ENCODE data around the gene TCEAL9. TPM values are rescaled to one million over a fixed set of nuclear protein-coding genes. Genes with fewer than 3 reads are reported as not detected.
"Not testable (repeated sequence)": the region's sequence is repeated elsewhere in the genome, so short reads cannot be mapped to it uniquely, and the experiment has no call there.

The TCEAL9 gene
- 105 and 114 TPM in 2 replicates for total RNA-seq (2014; rRNA removed; shearing (Covaris generic))

DNA sequence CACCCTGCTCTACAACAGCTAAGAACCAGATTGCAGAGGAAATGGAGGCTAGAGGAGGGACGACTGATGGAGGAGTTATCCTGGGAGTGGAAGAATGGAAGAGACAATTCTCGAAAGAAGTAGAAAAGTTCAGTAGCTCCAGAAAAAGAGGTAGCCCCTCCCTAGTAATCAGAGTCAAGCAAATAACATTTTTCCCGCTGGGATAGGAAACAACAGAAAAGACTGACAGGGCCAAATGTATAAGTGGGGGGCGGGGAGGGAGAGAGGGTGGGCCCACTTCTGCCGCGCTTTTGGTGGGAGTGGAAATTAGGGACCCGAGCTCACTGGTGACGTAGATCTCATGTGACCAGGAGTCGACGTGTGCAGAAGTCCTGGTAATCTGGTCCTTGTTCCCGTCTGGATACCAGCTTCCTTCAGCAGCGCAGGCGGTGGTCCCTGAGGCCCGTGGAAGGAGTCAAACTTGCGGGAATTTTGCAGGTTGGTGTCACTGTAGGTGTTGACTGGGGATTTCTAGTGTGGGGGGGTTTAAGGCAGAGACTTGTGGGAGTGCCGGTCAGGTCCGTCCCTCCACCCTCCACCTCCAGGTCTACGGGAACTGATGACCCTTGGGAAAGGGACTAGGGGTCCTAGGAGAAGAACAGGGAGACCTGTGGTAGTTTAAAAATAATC is at the start of gene TCEAL9:
TCEAL9 (plus strand) TSS at position 377 of the 669 bp plus-strand sequence. CDS start 1,179 bp downstream, outside the sequence.
- peak; percentile 76 for DNase-seq (ENCODE audit: low read depth)

DNA sequence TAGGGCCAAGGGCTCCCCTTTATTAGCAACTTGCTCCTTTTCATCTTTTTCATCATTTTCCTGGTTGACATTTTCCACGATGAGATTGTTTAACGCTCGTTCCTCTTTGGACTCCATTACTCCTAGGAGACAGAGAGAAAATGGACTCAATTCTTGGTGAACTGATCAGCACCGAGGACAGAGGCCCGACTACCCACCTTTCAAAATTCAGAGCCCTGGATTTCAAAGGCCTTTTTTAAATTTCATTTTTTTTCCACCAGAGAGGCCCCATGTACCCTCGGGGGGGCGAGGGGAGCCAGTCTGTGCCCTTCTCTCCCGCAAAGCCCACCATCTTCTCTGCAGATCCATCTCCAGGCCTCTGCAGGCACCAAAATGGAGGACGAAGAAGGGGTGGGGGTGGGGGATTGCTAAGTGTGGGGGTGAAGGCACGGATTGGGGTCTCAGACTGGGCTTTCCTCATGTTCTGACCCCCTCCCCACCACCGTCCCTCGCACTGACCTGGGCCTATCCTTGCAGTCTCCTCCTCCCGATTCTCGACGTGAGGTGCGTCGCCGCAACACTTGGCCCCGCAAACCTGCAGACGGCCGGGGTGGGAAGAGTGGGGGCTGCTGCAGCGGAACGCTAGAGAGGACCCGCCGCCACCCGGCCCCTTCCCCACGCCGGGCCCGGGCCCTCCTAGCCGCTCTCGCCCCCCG is 46.3 kb upstream of the TCEAL9 start:
- no peak for DNase-seq (ENCODE audit: low read depth)

DNA sequence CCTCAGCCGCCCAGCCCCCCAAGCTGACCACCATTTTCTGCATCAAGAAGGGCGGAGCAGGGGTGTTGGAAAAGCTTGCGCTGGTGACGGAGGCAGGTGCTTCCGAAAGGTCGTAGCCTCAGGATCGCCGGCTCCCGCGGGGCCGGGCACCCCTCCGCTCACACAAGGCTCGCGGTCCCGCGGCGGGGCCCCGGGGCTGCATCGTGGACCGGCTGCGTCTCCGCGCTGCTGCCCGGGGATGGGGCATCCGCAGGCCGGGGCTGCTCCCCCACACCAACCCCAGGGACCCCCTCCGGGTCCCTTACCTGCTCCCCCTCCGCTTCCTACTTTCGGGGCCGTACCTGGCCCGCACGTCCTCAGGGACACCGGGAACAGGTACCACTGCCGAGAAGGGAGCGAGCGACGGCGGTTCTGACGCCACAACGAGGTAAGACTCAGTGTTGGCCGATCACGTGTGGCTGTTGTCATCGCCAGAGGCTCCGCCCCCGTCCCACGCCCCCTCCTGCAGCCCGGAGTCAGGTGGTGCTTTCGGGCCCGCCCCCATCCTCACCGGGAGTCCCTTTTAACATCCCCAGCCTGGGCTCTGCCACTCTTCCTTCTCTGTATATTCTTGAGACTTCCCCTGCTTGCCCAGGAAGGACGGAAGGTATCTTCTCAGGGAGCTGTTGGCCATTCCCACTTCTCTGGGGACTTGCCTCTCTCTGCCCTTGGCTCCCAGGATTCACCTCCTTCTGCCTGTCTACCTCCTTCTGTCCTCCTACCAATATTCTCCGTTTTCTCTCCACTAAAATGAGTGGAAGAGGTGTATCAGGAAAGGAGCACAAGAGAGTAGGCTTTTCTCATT is 45.5 kb upstream of the TCEAL9 start, which contains the start of gene BEX2:
BEX2 (minus strand) TSS at position 436 of the 844 bp plus-strand sequence. CDS start 1,014 bp downstream, outside the sequence.
- peak; percentile 2 for DNase-seq (ENCODE audit: low read depth)

GRCh38 chrX:103311399-103311780 is 44.9 kb upstream of the TCEAL9 start:
- DNase-seq (ENCODE audit: low read depth) = no peak

DNA sequence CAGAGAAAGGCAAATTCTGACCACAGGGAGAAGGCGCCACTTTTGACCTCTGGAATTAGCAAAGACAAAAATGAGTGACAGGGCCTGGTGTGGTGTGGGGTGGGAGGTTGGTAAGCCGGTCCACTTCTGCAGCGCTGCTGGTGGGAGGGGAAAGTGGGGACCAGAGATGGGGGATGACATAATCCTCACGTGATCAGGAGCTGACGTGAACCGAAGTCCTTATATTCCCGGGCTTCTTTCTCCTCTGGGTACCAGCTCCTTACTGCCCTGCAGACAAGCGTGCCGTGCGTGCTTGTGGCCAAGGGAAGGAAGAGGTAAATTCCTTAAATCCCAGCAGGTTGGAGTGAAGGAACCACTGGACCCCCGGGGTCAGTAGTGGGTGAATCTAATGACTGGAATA is 26.3 kb upstream of the TCEAL9 start, which contains the start of gene TCEAL7:
TCEAL7 (plus strand) TSS at position 249 of the 400 bp plus-strand sequence. CDS start 1,165 bp downstream, outside the sequence.
- no peak for DNase-seq (ENCODE audit: low read depth)

- DNase-seq (ENCODE audit: low read depth) = no peak
These were observed 25.5 kb upstream of the TCEAL9 start for GRCh38 chrX:103330681-103331288.

DNA sequence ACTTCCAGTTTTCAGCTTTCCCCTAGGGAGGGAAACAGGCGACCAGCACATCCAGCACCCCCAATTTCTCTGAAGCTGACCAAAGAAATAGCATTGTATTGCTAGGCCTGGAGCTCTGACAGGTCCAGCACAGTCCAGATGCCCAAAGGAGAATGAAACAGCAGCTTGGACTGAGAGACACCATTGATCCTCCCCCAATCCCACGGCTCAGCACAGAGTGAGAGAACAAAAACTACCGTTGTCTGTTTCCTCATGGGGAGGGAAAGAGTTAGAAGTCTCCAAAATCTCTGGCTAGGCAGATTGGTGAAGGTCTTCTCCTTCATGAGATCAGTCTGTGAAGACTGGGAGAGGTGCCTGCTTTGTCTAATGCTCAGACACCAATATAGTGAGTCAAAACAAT is 17.6 kb upstream of the TCEAL9 start:
- DNase-seq (ENCODE audit: low read depth) = no peak

DNA sequence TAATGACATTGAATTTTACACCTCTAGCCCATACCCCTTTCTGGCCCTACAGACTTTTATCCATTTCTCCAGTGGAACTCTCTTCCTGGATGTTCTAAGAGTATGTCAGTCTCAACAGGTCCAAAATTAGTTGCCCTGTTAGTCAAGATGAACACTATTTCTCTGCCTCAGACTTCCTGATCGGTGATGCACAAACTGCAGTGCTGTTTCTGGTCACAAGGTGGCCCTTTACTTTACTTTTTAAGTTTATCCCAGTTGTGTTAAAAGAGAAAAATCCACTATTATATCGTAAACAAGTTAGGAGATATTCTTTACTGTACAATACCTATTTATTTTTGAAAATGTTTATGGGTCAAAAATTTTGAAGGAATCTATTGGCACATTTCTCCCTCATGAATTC is 13.2 kb upstream of the TCEAL9 start:
- DNase-seq (ENCODE audit: low read depth) = peak; percentile 22

DNA sequence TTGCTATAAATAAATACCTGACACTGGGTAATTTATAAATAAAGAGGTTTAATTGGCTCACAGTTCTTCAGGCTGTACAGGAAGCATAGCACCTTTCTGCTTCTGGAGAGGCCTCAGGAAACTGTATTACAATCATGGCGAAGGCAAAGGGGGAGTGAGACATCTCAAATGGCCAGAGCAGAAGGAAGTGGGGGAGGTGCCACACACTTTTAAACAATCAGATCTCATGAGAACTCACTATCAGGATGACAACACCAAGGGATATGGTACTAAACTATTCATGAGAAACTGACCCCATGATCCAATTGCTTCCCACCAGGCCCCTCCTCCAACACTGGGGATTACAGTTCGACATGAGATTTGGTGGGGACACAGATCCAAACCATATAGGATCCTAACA is 11.7 kb upstream of the TCEAL9 start:
- DNase-seq (ENCODE audit: low read depth) = no peak

DNA sequence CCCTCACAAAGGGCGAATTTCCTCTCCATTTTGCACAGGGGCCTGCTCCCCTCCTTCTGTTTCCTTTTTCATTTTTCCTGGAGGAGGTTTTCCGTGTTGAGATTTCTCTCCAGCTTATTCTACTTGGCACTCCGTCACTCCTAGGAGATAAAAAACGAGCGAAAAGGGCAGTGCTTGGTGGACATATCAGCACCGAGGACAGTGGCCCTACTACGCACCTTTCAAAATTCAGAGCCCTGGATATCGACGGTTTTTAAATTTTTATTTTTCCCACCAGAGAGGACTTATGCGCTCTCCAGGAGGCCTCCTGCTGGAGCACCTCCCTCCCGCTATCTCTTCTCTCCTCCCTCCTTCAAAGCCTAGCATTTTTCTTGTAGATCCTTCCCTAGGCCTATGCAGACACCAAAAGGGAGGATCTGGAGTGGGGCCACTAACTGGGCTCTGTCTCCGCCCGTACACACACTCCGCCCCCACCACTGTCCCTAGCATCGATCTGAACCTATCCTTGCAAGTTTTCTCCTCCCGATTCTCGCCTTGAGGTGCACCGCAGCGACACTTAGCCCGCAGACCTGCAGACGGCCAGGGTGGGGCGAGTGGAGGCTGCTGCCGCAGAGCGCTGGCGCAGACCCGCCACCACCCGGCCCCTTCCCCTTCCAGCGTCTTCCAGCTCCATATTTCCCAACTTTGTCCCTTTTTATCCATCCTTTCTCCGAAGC is 8.5 kb upstream of the TCEAL9 start:
- no peak for DNase-seq (ENCODE audit: low read depth)

DNA sequence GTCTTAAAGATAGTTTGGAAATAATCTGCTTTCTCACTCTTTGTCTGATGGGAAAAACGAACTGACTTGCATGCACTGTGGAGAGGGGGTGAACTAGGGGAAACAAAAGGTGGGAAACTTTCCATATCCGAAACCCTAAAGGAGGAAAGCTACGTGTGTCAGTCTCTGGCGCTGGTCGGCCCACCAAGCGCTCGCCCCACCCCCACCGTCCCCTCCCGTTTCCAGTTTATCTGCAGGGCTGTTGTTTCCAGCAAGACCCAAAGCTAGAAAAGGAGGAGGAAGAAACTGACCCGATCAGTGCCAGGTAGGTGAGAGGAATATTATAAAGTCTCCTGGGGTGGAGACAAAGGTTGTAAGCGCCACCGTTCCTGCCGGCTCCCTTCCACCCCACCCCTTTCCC is 552 bp downstream of the TCEAL9 start:
- no peak for DNase-seq (ENCODE audit: low read depth)

- DNase-seq (ENCODE audit: low read depth) = no peak
These were observed 1.6 kb downstream of the TCEAL9 start for GRCh38 chrX:103357871-103358270.

GRCh38 chrX:103359605-103360004 is 3.3 kb downstream of the TCEAL9 start:
- not testable (repeated sequence) for DNase-seq (ENCODE audit: low read depth)

DNA sequence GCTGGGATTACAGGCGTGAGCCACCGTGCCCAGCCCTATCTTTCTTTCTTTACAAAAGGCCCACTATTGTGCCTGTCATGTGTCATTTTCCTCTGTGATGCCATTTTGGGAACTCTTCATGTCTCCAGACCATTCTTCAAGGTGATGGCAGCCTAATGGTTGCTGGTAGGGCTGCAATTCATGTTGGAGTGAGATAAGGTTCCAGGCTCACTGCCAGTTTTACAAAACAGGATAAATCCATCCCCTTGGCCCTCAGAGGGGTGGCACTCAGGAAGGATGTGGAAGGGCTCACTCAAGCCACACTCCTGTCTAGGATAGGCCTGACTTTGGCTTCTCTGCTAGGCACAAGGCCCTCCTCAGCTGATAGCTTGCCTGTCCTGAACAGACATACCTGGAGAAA is 3.8 kb downstream of the TCEAL9 start:
- no peak for DNase-seq (ENCODE audit: low read depth)

GRCh38 chrX:103360916-103361315 is 4.6 kb downstream of the TCEAL9 start:
- DNase-seq (ENCODE audit: low read depth) = no peak

GRCh38 chrX:103361798-103362197 is 5.5 kb downstream of the TCEAL9 start:
- no peak for DNase-seq (ENCODE audit: low read depth)

DNA sequence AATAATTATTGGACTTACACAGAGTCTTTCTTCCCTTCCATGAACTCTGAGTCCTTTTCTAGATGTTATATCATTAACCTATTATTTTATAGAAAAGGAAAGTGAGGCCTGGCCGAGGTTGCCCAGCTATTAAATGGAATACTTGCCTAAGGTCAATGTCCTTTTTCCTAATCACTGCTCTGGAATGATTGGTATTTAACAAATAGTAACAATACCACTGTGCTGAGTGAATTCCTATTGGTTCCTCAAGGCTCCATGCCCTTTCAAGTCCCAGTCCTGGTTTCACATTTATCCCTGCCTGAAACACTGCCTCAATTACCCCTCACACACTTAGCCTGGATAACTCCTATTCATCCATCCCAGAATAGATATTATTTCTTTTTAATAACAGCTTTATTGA is 6.2 kb downstream of the TCEAL9 start:
- peak; percentile 21 for DNase-seq (ENCODE audit: low read depth)

GRCh38 chrX:103363046-103363445 is 6.7 kb downstream of the TCEAL9 start:
- no peak for DNase-seq (ENCODE audit: low read depth)

GRCh38 chrX:103367502-103367901 is 11.2 kb downstream of the TCEAL9 start:
- DNase-seq (ENCODE audit: low read depth) = no peak

GRCh38 chrX:103369479-103369878 is 13.2 kb downstream of the TCEAL9 start:
- DNase-seq (ENCODE audit: low read depth) = no peak

DNA sequence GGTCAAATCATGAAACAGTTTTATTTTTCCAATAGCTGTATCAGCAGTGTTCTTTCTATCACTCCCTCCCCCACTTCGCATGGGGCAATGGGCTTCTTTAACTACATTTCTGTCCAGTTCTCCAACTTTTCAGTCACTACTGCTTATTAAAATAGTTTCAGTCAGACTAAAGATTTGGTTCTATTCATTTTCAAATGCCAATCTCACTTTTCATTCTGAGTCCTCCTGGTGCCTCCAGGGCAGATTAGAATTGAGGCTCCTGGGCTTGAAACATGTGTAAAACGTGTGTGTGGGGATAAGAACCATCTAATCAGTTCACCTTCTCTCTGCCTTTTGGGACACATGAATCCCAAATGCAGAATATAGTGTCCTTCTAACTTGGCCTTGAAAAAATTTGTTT is 16.6 kb downstream of the TCEAL9 start:
- no peak for DNase-seq (ENCODE audit: low read depth)

Measured in RPMI7951 (cell line).